HG03064 (cell line): ENCODE results near the gene ABCC3.

Source experiments
- ATAC-seq: cut with Tn5 transposase; IDR thresholded peaks from one replicate; pipeline ENCODE4 v1.9.1; 2021; ENCODE audit warnings: low read depth; ENCODE audit not compliant: unreplicated experiment

Gene ABCC3

GRCh38 chr17:50627036-50627781 is 7.5 kb upstream of the ABCC3 start:
- ATAC-seq, result no peak

DNA sequence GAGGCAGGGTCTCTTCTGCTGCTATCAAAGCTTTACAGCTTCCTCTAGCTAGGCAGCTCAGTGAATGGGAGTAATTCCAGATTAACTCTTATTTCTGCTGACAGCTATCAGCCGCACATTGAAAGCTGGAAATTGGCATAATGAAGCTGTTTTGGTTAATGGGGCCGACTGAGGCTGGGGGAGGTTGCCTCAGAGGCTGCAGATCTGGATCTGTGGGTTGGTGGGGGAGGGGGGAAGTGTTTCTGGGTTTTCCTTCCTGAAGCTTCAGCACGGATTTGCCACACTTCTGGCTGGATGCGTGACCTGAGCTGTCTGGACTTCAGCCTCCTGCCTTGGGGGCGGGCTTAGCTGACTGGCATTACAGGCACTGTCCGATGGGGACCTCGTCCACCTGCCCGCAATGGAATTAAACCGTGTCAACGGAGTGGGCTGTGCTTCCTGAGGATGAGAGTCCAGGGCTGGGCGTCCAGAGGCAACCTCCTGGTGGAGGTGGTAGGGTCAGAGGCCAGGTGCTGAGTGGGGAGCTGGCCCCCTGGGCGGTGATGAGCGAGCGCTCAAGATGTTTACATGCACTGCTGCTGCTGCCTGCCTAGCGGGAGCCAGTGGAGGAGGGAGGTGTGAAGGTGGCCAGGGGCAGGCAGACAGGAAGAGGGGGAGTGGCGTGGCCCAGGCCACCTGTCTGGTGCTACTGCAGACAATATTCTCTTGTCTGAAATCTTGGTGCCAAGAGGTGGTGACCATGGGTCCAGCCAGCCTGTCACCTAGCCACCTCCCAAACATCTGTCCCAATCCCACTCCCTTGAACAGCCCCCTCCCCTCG is 6.7 kb upstream of the ABCC3 start:
- ATAC-seq, result no peak

DNA sequence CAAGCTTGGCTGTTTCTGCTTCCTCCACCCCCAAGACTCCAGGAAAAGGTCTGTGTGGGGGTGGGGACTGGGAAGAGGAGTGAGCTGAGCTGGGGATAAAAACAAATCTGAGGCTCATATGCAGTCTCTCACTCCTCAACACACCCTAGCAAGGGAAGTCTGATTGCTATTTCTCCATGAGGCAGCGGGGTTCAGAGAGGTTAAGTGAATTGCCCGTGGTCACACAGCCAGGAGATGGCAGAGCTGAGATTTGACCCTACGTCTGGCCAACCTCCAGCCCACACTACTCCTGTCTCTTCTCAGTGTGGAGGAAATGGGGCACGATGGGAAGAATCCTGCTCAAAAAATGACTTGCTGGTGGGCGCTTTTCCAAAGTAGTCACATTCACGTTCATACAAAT is 4.8 kb upstream of the ABCC3 start:
- ATAC-seq, result no peak

DNA sequence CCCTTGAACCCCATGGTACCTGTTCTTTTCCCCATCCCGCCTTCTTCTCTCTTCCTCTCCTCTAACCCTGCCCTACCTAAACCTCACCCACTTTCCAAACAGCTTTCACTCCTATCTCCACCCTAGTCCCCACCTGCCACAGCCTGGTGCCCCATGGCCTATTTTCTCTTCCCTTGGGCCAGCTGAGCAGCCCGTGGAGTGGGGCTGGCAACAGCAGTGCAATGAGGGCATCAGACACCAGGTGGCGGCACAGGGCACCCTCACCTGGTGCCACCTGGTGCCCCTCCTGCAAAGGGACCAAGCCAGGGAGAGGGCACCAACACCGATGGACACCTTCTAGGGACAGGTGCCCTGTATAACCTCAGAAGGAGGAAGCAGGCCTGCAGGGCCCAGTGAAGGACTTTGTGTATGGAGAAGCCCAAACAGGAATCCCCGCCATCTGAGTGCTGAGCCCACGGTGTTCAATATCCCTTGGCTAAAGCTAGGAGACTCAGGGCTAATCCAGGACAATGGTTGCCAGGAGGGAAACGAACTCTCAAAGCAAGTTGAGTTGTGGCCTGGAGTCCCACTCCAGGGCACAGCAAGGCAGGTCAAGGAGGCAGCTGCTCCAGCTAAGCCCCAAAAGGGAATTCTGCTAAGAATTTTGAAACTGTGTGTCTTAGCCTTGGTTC is 4.0 kb upstream of the ABCC3 start:
- ATAC-seq, result no peak

DNA sequence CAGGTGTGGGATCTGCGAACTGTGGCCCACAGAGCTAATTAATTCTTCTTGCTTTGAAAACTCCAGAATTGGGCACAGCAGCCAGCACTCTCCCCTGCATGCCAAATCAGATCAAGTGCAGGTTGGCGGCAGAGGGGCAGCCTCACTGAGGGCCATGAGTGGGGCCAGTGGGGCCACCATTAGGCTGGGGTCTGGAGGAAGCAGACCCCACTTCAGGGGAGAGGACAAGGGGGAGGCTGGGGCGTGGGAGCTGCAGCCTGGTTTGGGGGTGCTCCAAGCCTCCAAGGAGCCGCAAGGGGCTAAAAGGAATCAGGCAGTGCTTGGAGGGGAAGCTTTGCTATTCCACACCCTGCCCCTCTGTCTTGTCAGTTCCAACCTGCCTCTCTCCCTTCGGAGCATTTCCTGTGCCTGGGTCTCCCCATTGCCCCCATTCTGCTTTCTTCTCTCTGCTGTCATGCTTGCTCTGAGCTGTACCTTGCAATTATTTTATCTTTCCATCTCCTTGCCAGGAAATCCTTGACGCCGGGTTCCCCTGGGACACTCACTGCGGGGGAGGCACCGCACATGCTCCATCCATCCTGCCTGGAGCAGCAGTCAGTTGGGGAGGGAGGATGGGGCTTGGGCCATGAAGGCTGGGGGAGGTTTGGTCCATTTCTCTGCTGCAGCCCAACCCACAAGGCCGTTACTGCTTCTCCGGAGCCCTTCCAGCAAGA is 3.3 kb upstream of the ABCC3 start:
- no peak for ATAC-seq

DNA sequence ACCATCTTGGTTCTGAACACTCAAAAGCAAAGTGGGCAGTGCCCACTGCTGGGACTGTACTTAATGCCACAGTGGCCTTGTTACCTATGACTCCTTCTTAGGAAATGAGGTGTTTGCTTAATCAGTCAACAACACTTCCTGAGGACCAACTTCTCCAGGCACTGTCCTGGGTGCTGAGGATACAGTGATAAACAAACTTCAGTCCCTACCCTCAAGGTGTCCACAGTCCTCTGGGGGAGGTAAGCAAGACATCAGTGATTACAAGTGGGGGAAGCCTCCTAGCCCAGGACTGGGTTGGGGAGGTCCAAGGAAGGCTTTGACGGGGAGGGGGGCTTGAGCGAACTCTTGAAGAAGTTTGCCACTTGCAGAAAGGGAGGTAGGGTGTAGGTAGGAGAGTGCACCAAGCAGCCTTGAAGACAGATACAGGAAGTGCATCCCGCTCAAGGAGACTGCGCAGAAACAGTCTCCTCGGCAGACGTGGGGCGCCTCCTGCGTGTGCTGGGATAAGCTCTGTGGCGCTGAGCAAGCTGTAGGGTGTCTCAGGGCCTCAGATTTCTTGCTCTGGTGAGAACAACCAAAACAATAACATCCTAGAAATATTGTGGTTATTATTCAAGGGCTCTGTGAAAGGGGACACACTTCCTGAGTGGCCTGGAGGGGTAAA is 2.6 kb upstream of the ABCC3 start:
- no peak for ATAC-seq

DNA sequence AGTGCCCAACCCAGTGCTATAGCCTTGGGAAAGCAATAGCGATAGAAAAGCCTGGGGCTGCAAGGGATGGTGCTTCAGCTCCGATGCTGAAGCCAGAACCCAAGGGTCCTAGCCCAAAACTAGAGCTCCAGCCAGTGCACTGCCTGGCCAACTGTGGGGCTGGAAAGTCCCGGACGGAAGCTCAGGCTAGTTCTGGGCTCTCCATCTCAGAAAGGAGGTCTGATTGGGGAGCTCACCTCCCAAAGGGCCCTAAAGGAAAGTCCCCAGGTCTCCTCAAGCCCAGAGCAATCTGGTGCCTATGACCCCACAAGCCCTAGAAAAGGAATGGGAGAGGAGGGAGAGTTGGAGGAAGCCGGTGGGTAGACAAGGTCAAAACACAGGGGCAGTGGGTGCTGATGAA is 2.0 kb upstream of the ABCC3 start:
- no peak for ATAC-seq

DNA sequence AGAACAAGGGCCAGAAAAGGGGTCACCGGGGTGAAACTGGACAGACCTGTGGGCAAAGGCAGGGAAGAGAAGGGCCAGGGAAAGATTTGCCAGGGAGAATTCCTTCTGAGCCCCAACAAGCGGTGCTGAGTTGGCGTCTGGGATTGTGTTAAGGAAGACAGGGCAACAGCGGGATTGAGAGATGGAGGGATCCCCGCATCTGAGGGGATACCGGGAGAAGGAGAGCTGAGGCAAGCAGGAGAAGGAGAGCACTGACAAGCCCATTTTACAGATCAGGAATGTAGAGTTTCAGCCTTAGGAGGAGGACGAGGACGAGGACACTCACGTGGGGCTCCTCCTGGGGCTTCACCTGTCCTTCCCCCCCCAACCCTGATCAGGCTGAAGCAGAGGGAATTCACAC is 998 bp upstream of the ABCC3 start:
- ATAC-seq, result no peak

GRCh38 chr17:50634915-50635731 is 442 bp downstream of the ABCC3 start:
- ATAC-seq, result no peak

- ATAC-seq, result no peak
These were observed 976 bp downstream of the ABCC3 start for GRCh38 chr17:50635732-50635981.

DNA sequence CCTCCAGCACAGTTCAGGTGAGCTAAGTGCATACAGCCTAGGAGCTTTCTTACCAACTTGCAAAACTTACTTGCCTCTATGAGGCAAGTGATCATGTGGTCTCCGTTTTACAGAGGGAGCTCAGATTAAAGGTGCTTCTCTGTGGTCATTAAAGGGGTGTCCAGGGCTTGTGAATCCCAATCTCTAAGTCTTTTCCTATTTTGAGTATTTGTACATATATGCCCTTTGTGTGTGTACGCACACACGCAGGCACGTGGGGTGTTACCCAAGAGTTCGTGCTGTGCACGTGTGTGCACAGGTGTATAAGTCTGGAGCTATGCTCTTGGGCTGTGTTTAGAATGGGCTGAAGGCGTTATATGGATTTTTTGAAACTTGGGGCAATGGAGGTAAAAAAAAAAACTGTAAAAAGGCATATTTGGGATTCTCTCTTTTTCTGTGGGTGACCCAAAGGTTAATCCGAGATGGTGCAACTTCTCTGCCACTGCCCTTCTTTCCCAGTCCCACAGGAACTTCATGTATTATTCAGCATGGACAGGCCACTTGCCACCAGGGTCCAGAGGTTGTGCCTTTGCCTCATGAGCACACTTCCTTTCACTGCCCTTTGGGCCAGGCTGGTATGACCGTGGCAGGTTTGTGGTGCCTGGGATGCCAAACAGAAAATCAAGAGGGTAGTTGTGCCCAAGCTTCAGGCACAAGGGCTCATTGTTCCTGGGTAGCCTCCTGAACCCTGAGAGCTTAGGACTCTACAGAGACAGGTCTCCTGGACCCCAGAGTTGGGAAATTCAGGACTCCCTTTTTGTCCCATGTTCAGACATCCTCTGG is 1.5 kb downstream of the ABCC3 start:
- ATAC-seq, result no peak

- ATAC-seq, result no peak
These were observed 2.1 kb downstream of the ABCC3 start for GRCh38 chr17:50636804-50637195.

DNA sequence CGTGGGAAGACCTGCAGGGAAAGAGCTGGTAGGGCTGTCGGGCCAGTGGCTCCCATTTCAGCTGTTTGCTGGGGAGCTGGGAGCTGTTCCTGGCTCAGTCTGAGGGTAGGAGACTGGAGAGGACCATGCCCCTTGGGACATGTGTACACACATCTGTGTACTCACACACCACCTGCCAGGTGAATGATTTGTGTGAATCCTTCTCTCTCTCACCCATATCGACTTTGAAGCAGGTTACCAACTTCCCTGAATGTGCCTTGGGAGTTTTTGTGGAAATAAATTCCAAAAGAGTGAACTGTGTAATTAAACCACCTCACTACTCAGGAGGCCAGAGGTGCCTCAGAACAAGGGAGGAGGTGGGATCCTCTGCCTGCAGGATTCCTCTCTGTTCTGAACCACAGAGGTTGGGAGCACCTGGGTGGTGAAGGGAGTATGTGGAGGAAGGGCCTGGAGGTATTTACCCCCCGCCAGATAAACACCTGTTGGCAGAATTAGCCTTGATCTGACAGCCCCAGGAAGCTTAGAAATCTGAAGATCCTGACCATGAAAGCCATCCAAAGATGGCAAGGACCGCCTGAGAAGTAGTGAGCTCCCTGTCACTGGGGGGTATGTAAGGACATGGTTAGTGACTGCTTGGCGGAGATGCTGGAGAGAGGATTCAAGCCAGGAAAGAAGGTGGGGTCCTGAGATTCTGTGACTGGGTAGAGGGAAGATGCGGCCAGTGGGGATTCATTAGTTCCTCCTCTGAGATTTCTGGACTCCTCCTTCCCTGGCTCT is 3.3 kb downstream of the ABCC3 start:
- no peak for ATAC-seq

GRCh38 chr17:50638606-50638965 is 3.9 kb downstream of the ABCC3 start:
- ATAC-seq, result no peak

DNA sequence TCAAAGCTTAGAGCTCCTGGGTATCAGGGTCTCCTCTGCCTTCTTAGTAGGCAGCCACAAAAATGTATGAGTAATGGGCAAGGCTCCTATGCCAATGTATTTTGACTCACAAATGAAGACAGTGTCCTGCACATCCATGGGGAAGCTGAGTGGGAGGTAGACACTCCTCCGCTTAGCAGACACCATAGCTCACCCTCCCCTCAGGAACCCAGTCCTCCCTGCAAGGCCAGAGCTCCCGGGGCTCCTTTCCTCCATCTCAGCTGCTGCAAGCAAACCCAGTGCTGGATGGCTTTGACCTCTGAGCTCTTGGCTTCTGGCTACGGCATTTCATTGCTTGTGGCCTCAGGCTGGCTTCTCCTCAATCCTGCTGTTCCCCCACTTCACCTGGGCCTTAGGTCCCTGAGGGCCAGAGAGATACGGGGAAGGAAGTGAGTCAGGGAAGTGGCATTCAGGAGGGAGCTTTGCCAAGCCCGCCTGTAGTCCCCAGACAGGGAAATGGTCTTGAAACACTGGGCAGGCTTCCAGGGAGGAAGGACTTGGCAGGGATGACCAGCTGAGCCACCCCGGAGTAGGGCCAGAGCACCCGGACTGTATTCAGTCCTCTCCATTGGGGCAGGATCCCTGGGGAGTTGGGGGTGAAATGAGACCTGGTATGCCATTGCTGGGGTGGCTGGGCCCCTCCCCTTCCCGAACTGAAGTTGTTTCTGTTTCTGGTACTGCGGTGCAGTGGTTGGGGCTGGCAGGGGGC is 4.5 kb downstream of the ABCC3 start:
- no peak for ATAC-seq

DNA sequence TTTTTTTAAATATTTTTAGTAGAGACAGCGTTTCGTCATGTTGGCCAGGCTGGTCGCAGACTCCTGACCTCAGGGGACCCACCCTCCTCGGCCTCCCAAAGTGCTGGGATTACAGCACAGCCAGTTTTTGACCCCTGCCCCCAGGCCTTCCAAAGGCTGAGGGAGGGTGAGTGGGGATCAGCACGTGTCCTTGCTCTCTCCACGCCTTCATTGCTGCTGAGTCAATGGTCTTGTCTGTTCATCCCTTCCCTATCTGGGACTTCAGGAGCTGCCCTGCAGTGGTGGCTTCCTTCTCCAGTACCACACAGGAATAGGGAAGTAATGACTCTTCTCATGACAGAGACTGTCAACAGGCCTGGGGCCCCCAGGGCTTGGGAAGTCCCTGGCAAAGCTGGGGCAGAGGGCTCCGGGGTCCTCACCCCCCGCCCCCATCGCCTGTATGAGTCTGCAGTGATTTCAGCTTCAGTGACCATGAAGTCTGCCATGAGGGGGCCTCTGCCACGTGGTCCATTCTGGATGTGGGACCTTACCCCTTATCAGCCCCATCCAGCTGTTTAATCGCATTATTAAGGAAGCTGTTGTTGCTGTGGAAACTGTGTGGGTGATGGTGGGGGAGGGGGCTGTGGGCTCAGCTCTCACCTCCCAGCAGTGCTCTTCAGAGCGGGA is 6.1 kb downstream of the ABCC3 start:
- no peak for ATAC-seq

- no peak for ATAC-seq
These were observed 6.7 kb downstream of the ABCC3 start for GRCh38 chr17:50641357-50641756.
